Measurements from ENCODE around the gene ADAMTS14.
A peak's percentile ranks its signal among the peaks of the same experiment; 100 is the strongest.

The ADAMTS14 gene

GRCh38 chr10:70669732-70670317 is 2.5 kb upstream of the ADAMTS14 start:
- DNase-seq (ENCODE audit: low spot score), result no peak
- TF ChIP-seq CTCF (IDR thresholded peaks at IDR 0.05; ENCODE audit: extremely low read depth, missing control alignments), result no peak

- no peak for TF ChIP-seq CTCF (IDR thresholded peaks at IDR 0.05; ENCODE audit: extremely low read depth, missing control alignments)
- peak; percentile 34 for DNase-seq (ENCODE audit: low spot score)
Measured at GRCh38 chr10:70671619-70672164, 614 bp upstream of the ADAMTS14 start.

- peak; percentile 27 for DNase-seq (ENCODE audit: low spot score)
- no peak for TF ChIP-seq CTCF (IDR thresholded peaks at IDR 0.05; ENCODE audit: extremely low read depth, missing control alignments)
Measured at GRCh38 chr10:70673043-70673928, 980 bp downstream of the ADAMTS14 start.

DNA sequence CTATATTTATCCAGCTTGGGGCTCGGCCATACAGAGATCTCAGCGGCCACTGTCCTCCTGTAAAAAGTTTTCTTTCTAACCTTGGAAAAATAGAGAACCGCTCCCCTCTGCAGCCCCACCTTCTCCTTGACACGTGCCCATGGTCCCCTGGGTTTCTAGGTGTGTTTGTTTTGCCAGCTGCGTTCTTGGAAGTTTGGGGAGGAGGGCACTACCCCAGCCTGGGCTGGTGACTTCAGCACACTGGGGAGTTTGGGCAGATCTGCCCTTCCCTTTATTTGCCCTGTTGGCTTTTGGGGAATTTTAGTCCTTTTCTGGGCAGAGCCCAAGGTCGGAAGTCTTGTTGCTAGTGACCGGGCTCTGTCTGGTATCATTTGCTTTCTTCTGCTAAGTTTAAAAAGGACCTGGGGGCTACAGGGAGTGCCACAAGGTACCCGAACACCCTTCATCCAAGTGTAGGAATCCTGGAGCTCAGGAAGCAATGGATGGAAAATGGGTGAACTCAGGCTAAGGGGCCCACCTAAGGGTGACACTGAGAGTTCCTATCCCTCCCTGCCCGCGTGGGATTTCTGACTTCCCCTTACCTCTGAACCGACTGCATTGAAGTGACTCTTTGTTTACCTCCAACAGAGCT is 1.7 kb downstream of the ADAMTS14 start:
- no peak for TF ChIP-seq CTCF (IDR thresholded peaks at IDR 0.05; ENCODE audit: extremely low read depth, missing control alignments)
- DNase-seq (ENCODE audit: low spot score), result no peak

- TF ChIP-seq CTCF (IDR thresholded peaks at IDR 0.05; ENCODE audit: extremely low read depth, missing control alignments), result no peak
- DNase-seq (ENCODE audit: low spot score), result peak; percentile 13
Measured at GRCh38 chr10:70674560-70675495, 2.5 kb downstream of the ADAMTS14 start.

- DNase-seq (ENCODE audit: low spot score), result peak; percentile 13
- TF ChIP-seq CTCF (IDR thresholded peaks at IDR 0.05; ENCODE audit: extremely low read depth, missing control alignments), result no peak
Measured at GRCh38 chr10:70675496-70676161, 3.3 kb downstream of the ADAMTS14 start.
